Measurements from ENCODE around the gene ROCK2. TPM values are rescaled to one million over a fixed set of nuclear protein-coding genes. Genes with fewer than 3 reads are reported as not detected.

Gene ROCK2
- polyA plus RNA-seq, 1 experiment: 6.0 TPM

GRCh38 chr2:11319939-11320338 lies 24.5 kb downstream of the ROCK2 start:
- DNase-seq (ENCODE audit: low read depth): no peak
- H3K4me3 ChIP-seq (ENCODE audit: low read depth, low read length): no peak overlapping the region
- no peak for TF ChIP-seq CTCF (IDR thresholded peaks at IDR 0.05; ENCODE audit: insufficient read depth, low read depth, low read length)
- no peaks in the 10 kb centered on the region for H3K27me3 ChIP-seq (ENCODE audit: control insufficient read depth, insufficient read depth, low read length)
- POLR2A ChIA-PET: interaction anchor here (0.6 to 1.0 kb wide), 4 partner anchors 14 to 1235 kb away, joined by 4 to 6 read pairs (median 4); no protein-coding TSS in a partner anchor
- no peaks in the 10 kb centered on the region for H3K36me3 ChIP-seq (ENCODE audit: control insufficient read depth, insufficient read depth, low read length)
- CTCF ChIA-PET: interaction anchor here (0.5 to 2.0 kb wide), 3 partner anchors 8 to 56 kb away, joined by 3 to 5 read pairs (median 3); no protein-coding TSS in a partner anchor

- ChIA-PET CTCF (interaction anchor here (1.1 kb wide), 1 partner anchor 27 kb away, joined by 3 read pairs; no protein-coding TSS in a partner anchor), POLR2A (no interaction called here)
- TF ChIP-seq CTCF (IDR thresholded peaks at IDR 0.05; ENCODE audit: insufficient read depth, low read depth, low read length): no peak
Measured at GRCh38 chr2:11315074-11315705, 29.2 kb downstream of the ROCK2 start.

DNA sequence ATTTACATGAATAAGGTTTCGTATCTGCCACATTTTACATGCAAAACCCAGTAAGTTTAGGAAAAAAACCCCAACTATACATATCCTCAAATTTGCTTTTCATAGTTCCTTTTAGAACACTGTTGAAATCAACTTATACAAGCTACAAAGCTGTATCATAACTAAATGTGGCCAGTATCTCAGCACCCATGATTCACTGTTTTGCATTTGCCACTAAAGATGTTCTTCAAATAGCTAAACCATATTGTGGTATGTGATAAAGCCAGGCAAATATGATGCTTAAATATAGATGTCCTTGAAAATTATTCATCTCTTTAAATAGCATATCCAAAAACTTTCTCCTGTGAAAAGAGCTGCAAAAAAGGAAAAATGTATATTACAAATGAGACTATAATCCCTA lies 29.9 kb downstream of the ROCK2 start:
- POLR2A ChIA-PET: no interaction called here
- CTCF ChIA-PET: no interaction called here
- Histone ChIP-seq H3K27me3 (ENCODE audit: control insufficient read depth, insufficient read depth, low read length) (no peaks in the 10 kb centered on the region), H3K36me3 (ENCODE audit: control insufficient read depth, insufficient read depth, low read length) (no peaks in the 10 kb centered on the region), H3K4me3 (ENCODE audit: low read depth, low read length) (no peak overlapping the region)
- no peak for TF ChIP-seq CTCF (IDR thresholded peaks at IDR 0.05; ENCODE audit: insufficient read depth, low read depth, low read length)
- no peak for DNase-seq (ENCODE audit: low read depth)

More at GRCh38 chr2:11315074-11315705, 29.2 kb downstream of the ROCK2 start:
- Histone ChIP-seq H3K4me3 (ENCODE audit: low read depth, low read length) (no peak overlapping the region), H3K27me3 (ENCODE audit: control insufficient read depth, insufficient read depth, low read length) (no peaks in the 10 kb centered on the region), H3K36me3 (ENCODE audit: control insufficient read depth, insufficient read depth, low read length) (no peaks in the 10 kb centered on the region)
- no peak for DNase-seq (ENCODE audit: low read depth)

DNA sequence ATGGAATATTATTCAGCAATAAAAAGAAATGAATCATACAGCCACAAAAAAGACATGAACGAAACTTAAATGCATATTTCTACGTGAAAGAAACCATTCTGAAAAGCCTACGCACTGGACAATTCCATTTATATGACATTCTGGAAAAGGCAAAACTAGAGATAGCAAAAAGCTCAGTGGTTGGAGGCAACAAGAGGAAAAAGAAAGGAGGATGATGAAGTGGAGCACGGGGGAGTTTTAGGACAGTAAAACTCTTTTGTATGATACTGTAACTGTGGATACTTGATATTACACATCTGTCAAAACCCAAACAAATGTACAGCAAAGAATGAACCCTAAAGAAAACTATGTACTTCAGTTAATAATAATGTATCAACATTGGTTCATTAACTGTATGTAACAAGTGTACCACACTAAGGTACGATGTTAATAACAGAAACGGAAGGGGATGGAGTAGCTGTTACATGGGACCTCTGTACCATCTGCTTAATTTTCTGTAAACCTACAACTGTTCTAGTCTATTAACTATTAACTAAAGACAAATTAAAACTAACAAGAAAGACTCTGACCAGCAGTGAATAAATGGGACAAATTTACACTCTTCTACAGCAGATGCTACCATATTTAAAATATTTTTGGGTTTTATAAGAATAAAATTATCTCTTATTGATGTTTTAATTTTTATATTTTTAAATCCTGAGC lies 31.5 kb downstream of the ROCK2 start:
- TF ChIP-seq CTCF (IDR thresholded peaks at IDR 0.05; ENCODE audit: insufficient read depth, low read depth, low read length): no peak
- Histone ChIP-seq H3K4me3 (ENCODE audit: low read depth, low read length) (no peak overlapping the region), H3K36me3 (ENCODE audit: control insufficient read depth, insufficient read depth, low read length) (no peaks in the 10 kb centered on the region), H3K27me3 (ENCODE audit: control insufficient read depth, insufficient read depth, low read length) (no peaks in the 10 kb centered on the region)
- POLR2A ChIA-PET: no interaction called here
- CTCF ChIA-PET: interaction anchor here (0.9 kb wide), 1 partner anchor 72 kb away, joined by 3 read pairs; no protein-coding TSS in a partner anchor
- DNase-seq (ENCODE audit: low read depth): no peak

- CTCF ChIA-PET: interaction anchor here (1.0 to 1.5 kb wide), 2 partner anchors 9 to 15 kb away, joined by 3 to 5 read pairs; no protein-coding TSS in a partner anchor
- TF ChIP-seq CTCF (IDR thresholded peaks at IDR 0.05; ENCODE audit: insufficient read depth, low read depth, low read length): no peak
- POLR2A ChIA-PET: interaction anchor here (0.6 kb wide), 1 partner anchor 27 kb away, joined by 9 read pairs; no protein-coding TSS in a partner anchor
- Histone ChIP-seq H3K4me3 (ENCODE audit: low read depth, low read length) (no peak overlapping the region), H3K27me3 (ENCODE audit: control insufficient read depth, insufficient read depth, low read length) (no peaks in the 10 kb centered on the region), H3K36me3 (ENCODE audit: control insufficient read depth, insufficient read depth, low read length) (no peaks in the 10 kb centered on the region)
- DNase-seq (ENCODE audit: low read depth): no peak
Measured at GRCh38 chr2:11311543-11311942, 32.9 kb downstream of the ROCK2 start.
